ENCODE results near the gene MPV17. TPM values are rescaled to one million over a fixed set of nuclear protein-coding genes. Genes with fewer than 3 reads are reported as not detected.

The MPV17 gene
- total and polyA plus RNA-seq, 10 donors = 58.0 to 101 (median 80.3) TPM

GRCh38 chr2:27296481-27296880, 26.4 kb downstream of the MPV17 start:
- Histone ChIP-seq H3K36me3 (no peaks in the 10 kb centered on the region), H3K4me1 (no peaks in the 10 kb centered on the region), H3K4me3 (no peak overlapping the region), H3K9me3 (no peaks in the 10 kb centered on the region), H3K27me3 (replicated peaks in 1 of 7) (peaks cover 0 to 8% (median 0%) of the 10 kb centered on the region in 7 donors), H3K27ac (no peak overlapping the region)
- TF ChIP-seq POLR2AphosphoS5 (IDR thresholded peaks at IDR 0.05) (no peak), CTCF (IDR thresholded peaks at IDR 0.05 in 8 of 11, conservative IDR thresholded peaks at IDR 0.05 in 3 of 11) (no peak), POLR2A (IDR thresholded peaks at IDR 0.05) (no peak)
- 47 to 74% (median 62%) methylated on average over 4 of the region's 4 CpGs for WGBS, 5 donors
- peak; percentile 16 for DNase-seq
- intact Hi-C loops (cut with DNase I; ENCODE audit: low total_unique reads) = no loop called here

- DNase-seq = no peak
- Histone ChIP-seq H3K9me3 (no peaks in the 10 kb centered on the region), H3K4me3 (no peak overlapping the region), H3K4me1 (peaks cover 0 to 10% (median 0%) of the 10 kb centered on the region in 6 donors), H3K27ac (no peak overlapping the region), H3K27me3 (replicated peaks in 1 of 7) (peaks cover 0 to 9% (median 0%) of the 10 kb centered on the region in 7 donors), H3K36me3 (no peaks in the 10 kb centered on the region)
- TF ChIP-seq POLR2A (IDR thresholded peaks at IDR 0.05) = no peak
- no peak for TF ChIP-seq POLR2AphosphoS5 (IDR thresholded peaks at IDR 0.05)
- no peak for TF ChIP-seq CTCF (IDR thresholded peaks at IDR 0.05 in 8 of 11, conservative IDR thresholded peaks at IDR 0.05 in 3 of 11)
- intact Hi-C loops (cut with DNase I; ENCODE audit: low total_unique reads) = no loop called here
- 84 to 93% (median 91%) methylated on average over 8 of the region's 8 CpGs for WGBS, 5 donors
Measured at GRCh38 chr2:27294928-27295327, 28.0 kb downstream of the MPV17 start.

GRCh38 chr2:27291865-27292264, 31.0 kb downstream of the MPV17 start:
- DNase-seq = no peak
- Histone ChIP-seq H3K27me3 (replicated peaks in 1 of 7) (peaks cover 0 to 9% (median 0%) of the 10 kb centered on the region in 7 donors), H3K36me3 (no peaks in the 10 kb centered on the region), H3K27ac (no peak overlapping the region), H3K4me3 (no peak overlapping the region), H3K4me1 (peaks cover 0 to 10% (median 0%) of the 10 kb centered on the region in 6 donors), H3K9me3 (no peaks in the 10 kb centered on the region)
- WGBS, 5 donors = 64 to 85% (median 72%) methylated on average over 6 of the region's 6 CpGs
- intact Hi-C loops (cut with DNase I; ENCODE audit: low total_unique reads) = no loop called here
- TF ChIP-seq CTCF (IDR thresholded peaks at IDR 0.05 in 8 of 11, conservative IDR thresholded peaks at IDR 0.05 in 3 of 11) = no peak
- no peak for TF ChIP-seq POLR2A (IDR thresholded peaks at IDR 0.05)
- TF ChIP-seq POLR2AphosphoS5 (IDR thresholded peaks at IDR 0.05) = no peak

GRCh38 chr2:27290549-27290948, 32.3 kb downstream of the MPV17 start:
- no peak for TF ChIP-seq POLR2A (IDR thresholded peaks at IDR 0.05)
- TF ChIP-seq POLR2AphosphoS5 (IDR thresholded peaks at IDR 0.05) = no peak
- TF ChIP-seq CTCF (IDR thresholded peaks at IDR 0.05 in 8 of 11, conservative IDR thresholded peaks at IDR 0.05 in 3 of 11) = no peak
- intact Hi-C loops (cut with DNase I; ENCODE audit: low total_unique reads) = no loop called here
- Histone ChIP-seq H3K4me1 (peaks cover 0 to 10% (median 0%) of the 10 kb centered on the region in 6 donors), H3K4me3 (no peak overlapping the region), H3K9me3 (no peaks in the 10 kb centered on the region), H3K27me3 (replicated peaks in 1 of 7) (peaks cover 0 to 9% (median 0%) of the 10 kb centered on the region in 7 donors), H3K36me3 (no peaks in the 10 kb centered on the region), H3K27ac (no peak overlapping the region)
- no peak for DNase-seq
- WGBS, 5 donors = 42 to 55% (median 48%) methylated on average over 5 of the region's 5 CpGs

Measured in spleen (tissue), 11 donors.